Measurements from ENCODE around the gene ENTREP1. TPM values are rescaled to one million over a fixed set of nuclear protein-coding genes. Genes with fewer than 3 reads are reported as not detected.
"Not testable (repeated sequence)": the region's sequence is repeated elsewhere in the genome, so short reads cannot be mapped to it uniquely, and the experiment has no call there.

Gene ENTREP1
- total RNA-seq, 4 donors from 2014 or later: 88.1 to 127 (median 117) TPM

GRCh38 chr9:69431203-69431602, 106.2 kb downstream of the ENTREP1 start:
- DNase-seq: no peak
- TF ChIP-seq CTCF (IDR thresholded peaks at IDR 0.05) (no peak), POLR2A (IDR thresholded peaks at IDR 0.05) (no peak)
- H3K4me1 ChIP-seq: no peaks in the 10 kb centered on the region

GRCh38 chr9:69431777-69432176, 106.8 kb downstream of the ENTREP1 start:
- Histone ChIP-seq H3K4me3 (replicated peaks in 1 of 3) (no peak overlapping the region), H3K4me1 (no peaks in the 10 kb centered on the region), H3K27ac (no peak overlapping the region), H3K9me3 (no peaks in the 10 kb centered on the region), H3K36me3 (no peaks in the 10 kb centered on the region), H3K27me3 (no peaks in the 10 kb centered on the region)
- 85 to 95% methylated on average over 1 of the region's 1 CpG for WGBS, 2 donors
- TF ChIP-seq CTCF (IDR thresholded peaks at IDR 0.05): no peak
- TF ChIP-seq POLR2A (IDR thresholded peaks at IDR 0.05): no peak
- no peak for DNase-seq
- intact Hi-C loops (cut with DNase I): no loop called here

More at GRCh38 chr9:69431203-69431602, 106.2 kb downstream of the ENTREP1 start:
- H3K4me3 ChIP-seq (replicated peaks in 1 of 3): no peak overlapping the region
- no peaks in the 10 kb centered on the region for H3K9me3 ChIP-seq
- intact Hi-C loops (cut with DNase I): no loop called here
- H3K27ac ChIP-seq: no peak overlapping the region
- H3K36me3 ChIP-seq: no peaks in the 10 kb centered on the region
- no peaks in the 10 kb centered on the region for H3K27me3 ChIP-seq
- WGBS, 2 donors: 74 to 86% methylated on average over 13 of the region's 13 CpGs

- no peaks in the 10 kb centered on the region for H3K36me3 ChIP-seq
- TF ChIP-seq CTCF (IDR thresholded peaks at IDR 0.05) (no peak), POLR2A (IDR thresholded peaks at IDR 0.05) (no peak)
- no peaks in the 10 kb centered on the region for H3K9me3 ChIP-seq
- no peaks in the 10 kb centered on the region for H3K27me3 ChIP-seq
- WGBS, 2 donors: 91 to 95% methylated on average over 11 of the region's 11 CpGs
- no peak overlapping the region for H3K27ac ChIP-seq
- no peak overlapping the region for H3K4me3 ChIP-seq (replicated peaks in 1 of 3)
- no peak for DNase-seq
- no peaks in the 10 kb centered on the region for H3K4me1 ChIP-seq
- intact Hi-C loops (cut with DNase I): no loop called here
Observed at GRCh38 chr9:69432623-69433022, 107.6 kb downstream of the ENTREP1 start.

GRCh38 chr9:69433392-69433791, 108.4 kb downstream of the ENTREP1 start:
- Histone ChIP-seq H3K9me3 (no peaks in the 10 kb centered on the region), H3K36me3 (no peaks in the 10 kb centered on the region), H3K27me3 (no peaks in the 10 kb centered on the region), H3K4me3 (replicated peaks in 1 of 3) (no peak overlapping the region), H3K4me1 (no peaks in the 10 kb centered on the region), H3K27ac (no peak overlapping the region)
- WGBS, 2 donors: 26 to 60% methylated on average over 1 of the region's 1 CpG
- DNase-seq: no peak
- TF ChIP-seq POLR2A (IDR thresholded peaks at IDR 0.05): no peak
- TF ChIP-seq CTCF (IDR thresholded peaks at IDR 0.05): no peak
- intact Hi-C loops (cut with DNase I): no loop called here

GRCh38 chr9:69433968-69434367, 109.0 kb downstream of the ENTREP1 start:
- Histone ChIP-seq H3K9me3 (no peaks in the 10 kb centered on the region), H3K27me3 (no peaks in the 10 kb centered on the region), H3K36me3 (no peaks in the 10 kb centered on the region), H3K27ac (no peak overlapping the region), H3K4me3 (replicated peaks in 1 of 3) (no peak overlapping the region), H3K4me1 (no peaks in the 10 kb centered on the region)
- 95 to 96% methylated on average over 6 of the region's 6 CpGs for WGBS, 2 donors
- no peak for DNase-seq
- intact Hi-C loops (cut with DNase I): no loop called here
- TF ChIP-seq POLR2A (IDR thresholded peaks at IDR 0.05): no peak
- TF ChIP-seq CTCF (IDR thresholded peaks at IDR 0.05): no peak

- H3K27me3 ChIP-seq; H3K36me3 ChIP-seq; DNase-seq; intact Hi-C loops (cut with DNase I); H3K27ac ChIP-seq; H3K9me3 ChIP-seq; H3K4me3 ChIP-seq (replicated peaks in 1 of 3): not testable (repeated sequence)
- peaks cover 8 to 21% of the 10 kb centered on the region in 2 donors for H3K4me1 ChIP-seq
- 92 to 95% methylated on average over 4 of the region's 4 CpGs for WGBS, 2 donors
Observed at GRCh38 chr9:69439654-69440053, 114.6 kb downstream of the ENTREP1 start.

GRCh38 chr9:69440254-69440955, 115.4 kb downstream of the ENTREP1 start:
- H3K36me3 ChIP-seq; H3K27ac ChIP-seq; H3K27me3 ChIP-seq; DNase-seq; H3K4me3 ChIP-seq (replicated peaks in 1 of 3); H3K9me3 ChIP-seq; intact Hi-C loops (cut with DNase I): not testable (repeated sequence)
- WGBS, 2 donors: 91 to 97% methylated on average over 9 to 15 of the region's 15 CpGs
- H3K4me1 ChIP-seq: peaks cover 8 to 21% of the 10 kb centered on the region in 2 donors
